OCI-LY7 (cell line): ENCODE results near the gene CXCL16.
"Not testable (repeated sequence)": the region's sequence is repeated elsewhere in the genome, so short reads cannot be mapped to it uniquely, and the experiment has no call there.

Experiments
- CTCF ChIP-seq: fragments of 200-600 bp; sonication (generic); conservative IDR thresholded peaks from 2 replicates; pipeline ENCODE4 v1.5.1; 2014; ENCODE audit warnings: mild to moderate bottlenecking, antibody characterized with exemption, low read length, moderate library complexity, mixed read lengths
- EZH2phosphoT487 ChIP-seq: fragments of 200-600 bp; sonication (generic); IDR thresholded peaks from 2 replicates; pipeline ENCODE4 v1.6.1; 2018; ENCODE audit warnings: low read depth, borderline replicate concordance, mild to moderate bottlenecking, mixed run types, antibody characterized with exemption, low read length, moderate library complexity, mixed read lengths

GRCh38 chr17:4699401-4700056 is 40.2 kb downstream of the CXCL16 start:
- not testable (repeated sequence) for TF ChIP-seq CTCF, EZH2phosphoT487
